Measurements from ENCODE around the gene IL4. TPM values are rescaled to one million over a fixed set of nuclear protein-coding genes. Genes with fewer than 3 reads are reported as not detected.

Gene IL4
- total and polyA plus RNA-seq, 9 of the 15 experiments (the other 6 are each of a cell fraction or from before 2014, with no cell fraction given): 0.22 to 0.62 TPM; not detected in 7

DNA sequence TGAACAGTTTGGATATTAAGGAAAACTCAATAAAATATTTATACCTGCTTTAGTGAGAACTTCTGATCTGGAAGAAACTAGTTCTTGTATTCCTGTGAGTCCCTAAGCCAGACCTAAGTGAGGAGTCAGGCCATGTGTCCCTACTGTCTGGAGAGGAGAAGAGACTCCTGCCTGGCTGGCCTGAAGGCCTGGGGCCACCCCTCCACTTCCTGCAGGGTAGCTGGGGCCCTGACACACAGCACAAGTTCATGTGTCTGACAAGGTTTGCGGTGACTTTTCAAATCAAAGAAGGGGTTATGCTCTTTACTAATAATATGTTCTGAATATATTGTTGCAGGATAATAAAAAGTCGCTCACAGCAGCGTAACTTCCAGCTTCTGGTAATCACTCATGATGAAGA lies 31.9 kb upstream of the IL4 start:
- intact Hi-C loops (cut with micrococcal nuclease): no loop called here
- ChIA-PET CTCF (ENCODE audit: low intra/inter-chr PET ratio) (no interaction called here), POLR2A (interaction anchor here (0.5 to 2.1 kb wide), 4 partner anchors 12 to 113 kb away, joined by 3 to 8 read pairs (median 6); partner anchors contain the start of gene IL13)
- in situ Hi-C loops (cut with MboI): no loop called here
- TF ChIP-seq TCF7 (IDR thresholded peaks at IDR 0.05; ENCODE audit: borderline replicate concordance) (no peak), ARHGAP35 (IDR thresholded peaks at IDR 0.05; ENCODE audit: partially characterized antibody) (no peak), PTTG1 (tag; IDR thresholded peaks at IDR 0.05; ENCODE audit: low read depth) (no peak), RBM22 (IDR thresholded peaks at IDR 0.05; ENCODE audit: low read depth, low read length, poor library complexity, severe bottlenecking) (no peak), MYC (IDR thresholded peaks at IDR 0.05; ENCODE audit: low read depth, low read length) (no peak), MYC (CRISPR knock-in tag; IDR thresholded peaks at IDR 0.05; ENCODE audit: borderline replicate concordance, low read depth) (no peak), ZNF644 (tag; IDR thresholded peaks at IDR 0.05; ENCODE audit: low read depth) (no peak), TFAM (CRISPR knock-in tag; conservative IDR thresholded peaks at IDR 0.05) (no peak), BACH1 (tag; IDR thresholded peaks at IDR 0.05) (no peak), DPF2 (IDR thresholded peaks at IDR 0.05) (no peak), PHB2 (IDR thresholded peaks at IDR 0.05; ENCODE audit: low read depth) (no peak), POLR2H (tag; IDR thresholded peaks at IDR 0.05; ENCODE audit: low read depth) (no peak), ATF1 (CRISPR knock-in tag; IDR thresholded peaks at IDR 0.05) (no peak), ATF1 (tag; IDR thresholded peaks at IDR 0.05) (no peak), XRCC3 (IDR thresholded peaks at IDR 0.05) (no peak), ZNF431 (CRISPR knock-in tag; IDR thresholded peaks at IDR 0.05) (no peak)
- WGBS (ENCODE audit: insufficient coverage, low coverage, missing lambda C conversion rate): 92% methylated on average over 3 of the region's 3 CpGs
- H3K4me2 ChIP-seq (ENCODE audit: insufficient read depth, low read length): no peak overlapping the region
- no peak overlapping the region for H2AFZ ChIP-seq (ENCODE audit: low read depth, low read length)
- H3K4me3 ChIP-seq: no peak overlapping the region
- H3K9me3 ChIP-seq (replicated peaks; ENCODE audit: control insufficient read depth, insufficient read depth, low read depth, low read length): no peaks in the 10 kb centered on the region
- no peaks in the 10 kb centered on the region for H3K4me1 ChIP-seq (replicated peaks in 1 of 2; ENCODE audit: control insufficient read depth in 2 of 2, insufficient read depth in 2 of 2, low read length in 2 of 2)
- FAIRE-seq (no peak), ATAC-seq (no peak), DNase-seq (ENCODE audit: extremely low read depth in 1 of 4, low spot score in 3 of 4) (no peak)
- no TSS peak for BruUV-seq (replicated peaks)
- H3K79me2 ChIP-seq (ENCODE audit: control insufficient read depth, insufficient read depth, low read length): no peaks in the 10 kb centered on the region
- H4K20me1 ChIP-seq (replicated peaks; ENCODE audit: control insufficient read depth, insufficient read depth, low read length): no peaks in the 10 kb centered on the region
- H3K27me3 ChIP-seq (ENCODE audit: control insufficient read depth in 2 of 2, insufficient read depth in 2 of 2, low read length in 2 of 2): no peaks in the 10 kb centered on the region
- H3K36me3 ChIP-seq (ENCODE audit: control insufficient read depth, insufficient read depth, low read length): peaks cover 61% of the 10 kb centered on the region
- H3K9me1 ChIP-seq (ENCODE audit: control insufficient read depth, insufficient read depth, low read length): no peaks in the 10 kb centered on the region
- H3K9ac ChIP-seq (ENCODE audit: insufficient read depth in 1 of 2, low read depth in 2 of 2, low read length in 2 of 2): no peak overlapping the region
- H3K27ac ChIP-seq (ENCODE audit: extremely low read depth, low read depth, low read length): no peak overlapping the region

Measured in K562 (cell line).